Ramos (cell line): ENCODE results near the gene NFIC.
"Not testable (repeated sequence)": the region's sequence is repeated elsewhere in the genome, so short reads cannot be mapped to it uniquely, and the experiment has no call there.

ENCODE experiments used
- in situ Hi-C: fragments of 300-500 bp; cut with MboI; formaldehyde crosslinking; loops from one replicate; pipeline ENCODE4 v1.14.3; 2022; ENCODE audit warnings: low sequenced_read_pairs; ENCODE audit not compliant: unreplicated experiment

The NFIC gene

GRCh38 chr19:3412066-3412465 lies 45.7 kb downstream of the NFIC start:
- in situ Hi-C loops = no loop called here

GRCh38 chr19:3413796-3414327 lies 47.5 kb downstream of the NFIC start:
- in situ Hi-C loops = no loop called here

GRCh38 chr19:3415695-3416094 lies 49.3 kb downstream of the NFIC start:
- in situ Hi-C loops = no loop called here

- in situ Hi-C loops = no loop called here
Measured at GRCh38 chr19:3420244-3420755, 53.9 kb downstream of the NFIC start.

GRCh38 chr19:3420909-3421619 lies 54.7 kb downstream of the NFIC start:
- in situ Hi-C loops = no loop called here

GRCh38 chr19:3421656-3422055 lies 55.3 kb downstream of the NFIC start:
- in situ Hi-C loops = not testable (repeated sequence)

GRCh38 chr19:3423183-3423829 lies 56.9 kb downstream of the NFIC start:
- in situ Hi-C loops = no loop called here

- in situ Hi-C loops = no loop called here
Measured at GRCh38 chr19:3426433-3426832, 60.0 kb downstream of the NFIC start.

GRCh38 chr19:3430366-3430680 lies 63.9 kb downstream of the NFIC start:
- in situ Hi-C loops = loop anchor here (10.0 kb wide), 1 partner anchor 106 kb away; no protein-coding TSS in a partner anchor

GRCh38 chr19:3431760-3432397 lies 65.5 kb downstream of the NFIC start:
- in situ Hi-C loops = loop anchor here (10.0 kb wide), 1 partner anchor 107 kb away; no protein-coding TSS in a partner anchor

- in situ Hi-C loops = loop anchor here (10.0 kb wide), 1 partner anchor 109 kb away; no protein-coding TSS in a partner anchor
Measured at GRCh38 chr19:3433313-3433712, 66.9 kb downstream of the NFIC start.

GRCh38 chr19:3433805-3434540 lies 67.6 kb downstream of the NFIC start:
- in situ Hi-C loops = loop anchor here (10.0 kb wide), 1 partner anchor 109 kb away; no protein-coding TSS in a partner anchor

- in situ Hi-C loops = loop anchor here (10.0 kb wide), 1 partner anchor 110 kb away; no protein-coding TSS in a partner anchor
Measured at GRCh38 chr19:3434630-3435553, 68.5 kb downstream of the NFIC start.

- in situ Hi-C loops = no loop called here
Measured at GRCh38 chr19:3440082-3440481, 73.7 kb downstream of the NFIC start.

- in situ Hi-C loops = no loop called here
Measured at GRCh38 chr19:3441089-3441985, 75.0 kb downstream of the NFIC start.

GRCh38 chr19:3441986-3442329 lies 75.6 kb downstream of the NFIC start:
- in situ Hi-C loops = no loop called here

GRCh38 chr19:3442487-3443071 lies 76.2 kb downstream of the NFIC start:
- in situ Hi-C loops = no loop called here
